Left hindlimb (tissue), 1 donor: ENCODE data around the gene PYGL.

Experiments used
- DNase-seq: peaks from one replicate; pipeline ENCODE4 v3.0.0-alpha.2; 2018

Gene PYGL

DNA sequence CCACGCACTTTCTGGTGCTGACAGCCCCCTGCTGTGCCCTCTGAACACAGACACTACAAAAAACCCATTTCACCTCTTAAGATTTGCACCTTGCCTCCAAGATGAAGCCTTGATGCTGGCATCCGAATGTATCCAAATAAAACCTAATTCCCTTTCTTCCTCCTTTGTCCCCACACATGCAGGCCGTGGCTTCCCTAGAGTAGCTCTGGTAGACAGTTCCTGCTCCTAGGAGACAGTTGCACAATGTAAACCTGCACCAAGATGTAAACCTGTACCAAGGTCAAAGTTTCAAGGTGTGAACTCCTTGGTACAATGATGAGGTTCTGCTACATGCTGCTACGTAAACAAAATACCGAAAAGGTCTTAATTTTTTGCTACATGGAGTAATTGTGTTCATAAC is 73.1 kb downstream of the PYGL start:
- no peak for DNase-seq

GRCh38 chr14:50865391-50866076 is 78.7 kb downstream of the PYGL start:
- DNase-seq = no peak

GRCh38 chr14:50864946-50865345 is 79.3 kb downstream of the PYGL start:
- DNase-seq = no peak

DNA sequence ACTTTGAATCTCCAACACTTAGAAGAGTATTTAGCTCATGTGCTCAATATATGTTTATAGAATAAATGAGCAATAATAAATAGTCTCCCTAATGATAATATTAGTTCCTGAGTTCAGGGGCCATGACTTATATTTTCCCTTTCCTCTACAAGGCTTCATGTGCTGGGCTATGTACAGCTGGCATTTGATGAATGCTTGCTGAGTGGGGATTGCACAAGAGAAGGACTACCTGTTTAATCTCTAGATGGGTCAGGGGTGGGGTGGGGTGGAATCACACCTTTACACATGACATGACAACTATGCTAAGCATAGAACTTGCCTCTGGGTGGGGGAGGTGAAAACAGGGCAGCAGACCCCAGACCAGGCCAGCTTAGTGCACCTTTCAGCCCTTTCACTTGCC is 80.0 kb downstream of the PYGL start:
- no peak for DNase-seq

DNA sequence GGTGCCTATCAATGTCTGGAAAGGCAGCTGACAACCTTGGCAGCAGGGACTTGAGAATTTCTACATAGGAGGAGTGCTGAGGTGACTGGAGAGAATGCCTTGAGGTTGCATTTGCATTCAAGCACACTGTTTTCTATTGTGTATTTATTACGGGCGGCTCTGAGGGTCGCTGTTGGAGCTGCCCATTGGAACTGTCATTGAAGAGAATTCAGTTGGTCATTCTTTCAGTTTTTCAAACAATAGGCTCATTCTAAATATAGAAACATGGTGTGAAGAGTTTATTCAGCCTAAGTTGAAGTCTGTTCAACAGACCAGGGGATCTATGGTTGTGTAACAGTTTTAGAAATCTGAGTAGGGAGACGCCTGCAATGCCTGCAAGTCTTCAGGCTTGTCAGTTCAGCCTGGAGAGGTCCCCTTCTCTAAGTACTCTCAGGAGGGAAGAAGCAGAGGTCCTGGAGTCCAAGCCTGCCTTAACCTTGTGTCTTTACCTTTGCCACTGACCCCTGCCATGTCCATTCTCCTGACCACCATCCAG is 82.2 kb downstream of the PYGL start:
- no peak for DNase-seq

DNA sequence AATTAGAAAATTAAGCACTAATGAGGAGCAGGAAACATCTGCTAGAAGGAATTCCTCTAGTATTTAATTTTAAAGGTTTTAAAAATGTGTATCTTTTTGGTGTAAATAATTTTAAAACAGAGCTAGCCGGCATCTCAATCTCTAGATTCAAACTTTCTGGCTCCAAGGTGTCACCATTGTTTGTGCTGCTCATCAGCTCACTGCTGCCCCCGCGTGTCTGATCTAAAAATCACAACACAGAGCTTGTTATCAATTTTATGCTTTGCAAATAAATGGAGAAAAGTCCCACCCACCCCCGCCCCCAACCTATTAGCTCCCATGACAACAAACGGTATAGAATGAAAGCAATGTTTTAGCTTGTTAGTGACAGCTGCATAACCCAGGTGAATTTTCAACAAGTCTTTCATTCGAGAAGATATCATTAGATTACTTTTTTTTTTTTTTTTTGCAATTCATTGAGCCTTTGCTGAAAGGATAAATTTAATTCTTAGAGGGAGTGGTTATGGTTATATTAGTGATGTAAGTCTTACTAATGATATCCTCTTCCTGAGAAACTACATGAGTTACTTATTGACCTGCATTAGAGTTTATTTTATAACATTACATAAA is 83.7 kb downstream of the PYGL start:
- DNase-seq = peak; percentile 86

DNA sequence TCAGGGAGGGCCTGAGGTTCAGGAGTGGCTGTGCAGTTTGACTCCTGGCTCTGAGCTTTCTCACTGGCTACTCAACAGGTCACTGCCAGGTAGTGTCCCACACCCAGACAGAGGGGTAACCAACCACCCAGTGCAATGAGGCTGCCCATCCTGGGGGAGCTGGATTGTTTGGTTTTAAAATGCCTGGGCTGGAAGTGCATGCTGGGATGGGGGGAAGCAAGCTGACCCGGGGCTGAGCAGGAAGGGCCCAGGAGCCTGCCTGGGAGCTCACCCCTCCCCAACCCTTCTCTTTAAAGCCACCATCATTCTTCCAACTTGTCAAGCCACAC is 85.0 kb downstream of the PYGL start:
- DNase-seq = no peak

- no peak for DNase-seq
Observed at GRCh38 chr14:50856660-50857059, 87.6 kb downstream of the PYGL start.

DNA sequence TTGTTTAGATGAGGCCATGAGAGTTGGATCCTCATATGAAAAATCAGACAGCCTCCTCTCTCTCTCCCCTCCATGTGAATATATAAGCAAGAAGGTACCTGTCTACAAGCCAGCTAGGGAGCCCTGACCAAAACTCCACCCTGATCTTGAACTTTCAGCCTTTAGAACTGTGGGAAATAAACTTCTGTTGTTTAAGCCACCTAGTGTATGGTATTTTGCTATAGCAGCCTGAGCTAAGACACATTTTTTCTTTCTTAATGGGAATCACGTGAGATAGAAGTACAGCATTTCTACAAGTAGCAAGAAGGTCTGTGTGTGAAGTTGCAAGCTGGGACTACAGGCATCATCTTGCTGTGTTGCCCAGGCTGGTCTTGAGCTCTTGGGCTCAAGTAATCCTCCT is 88.7 kb downstream of the PYGL start:
- no peak for DNase-seq
